PC-3 (cell line): ENCODE results near the gene ANKLE1.

Experiments
- CTCF ChIP-seq: fragments of 300-600 bp; sonication (generic); conservative IDR thresholded peaks from 2 replicates; pipeline ENCODE4 v1.5.1; 2017; ENCODE audit warnings: antibody characterized with exemption, low read depth, mild to moderate bottlenecking, low read length
- EZH2 ChIP-seq: fragments of 300-600 bp; sonication (generic); IDR thresholded peaks from one replicate; pipeline ENCODE4 v1.6.1; 2017; ENCODE audit warnings: antibody characterized with exemption, mild to moderate bottlenecking, low read length; ENCODE audit not compliant: unreplicated experiment
- EZH2phosphoT487 ChIP-seq: fragments of 300-600 bp; sonication (generic); IDR thresholded peaks from 2 replicates; pipeline ENCODE4 v1.6.1; 2018; ENCODE audit warnings: mild to moderate bottlenecking, antibody characterized with exemption, low read length, borderline replicate concordance

DNA sequence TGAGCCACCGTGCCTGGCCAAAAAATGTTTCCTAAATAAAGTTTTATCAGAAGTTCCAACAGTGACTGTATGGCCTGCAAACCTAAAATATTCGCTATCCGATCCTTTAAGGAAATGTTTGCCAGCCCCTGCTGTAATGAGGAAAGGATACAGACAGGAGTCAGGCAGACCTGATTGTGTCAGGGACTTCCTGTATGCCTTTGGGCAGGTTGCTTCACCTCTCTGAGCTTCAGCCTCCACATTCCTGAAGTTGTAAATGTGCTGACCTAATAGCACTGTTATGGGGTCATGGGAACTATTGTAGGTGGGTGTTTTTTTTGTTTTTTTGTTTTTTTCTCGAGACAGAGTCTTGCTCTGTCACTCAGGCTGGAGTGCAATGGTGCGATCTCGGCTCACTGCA, 15.3 kb downstream of the ANKLE1 start:
- TF ChIP-seq CTCF (no peak), EZH2 (no peak), EZH2phosphoT487 (no peak)
